Measurements from ENCODE around the gene KRT5. TPM values are rescaled to one million over a fixed set of nuclear protein-coding genes. Genes with fewer than 3 reads are reported as not detected.
A peak's percentile ranks its signal among the peaks of the same experiment; 100 is the strongest.

The KRT5 gene
- total RNA-seq, 6 experiments from 2014 or later = not detected

DNA sequence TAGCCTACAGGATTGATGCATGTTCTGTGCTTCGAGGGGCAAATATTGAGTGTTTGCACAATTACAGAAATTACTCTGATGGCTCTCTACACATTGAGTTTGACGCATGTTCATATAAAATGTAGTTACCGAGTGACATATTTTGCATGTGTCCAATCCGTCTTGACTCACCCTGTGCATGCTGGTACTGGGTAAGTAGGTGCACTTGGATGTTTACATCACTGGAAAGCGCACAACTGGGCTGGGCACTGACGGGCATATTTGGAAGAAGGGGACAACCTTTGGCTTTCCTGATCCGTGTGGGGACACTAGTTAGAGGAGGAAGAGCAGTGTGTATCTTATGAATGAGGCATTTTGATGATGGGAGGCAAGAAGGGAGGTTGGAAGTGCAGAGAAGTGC is 22.2 kb downstream of the KRT5 start:
- no peak for DNase-seq
- Mint-ChIP-seq H3K4me3 (no peak overlapping the region), H3K27me3 (ENCODE audit: insufficient read depth) (peaks cover 24% of the 10 kb centered on the region), H3K27ac (no peak overlapping the region), H3K9me3 (no peaks in the 10 kb centered on the region), H3K36me3 (ENCODE audit: low read depth) (no peaks in the 10 kb centered on the region), H3K4me1 (ENCODE audit: low read depth) (peaks cover 27% of the 10 kb centered on the region)
- TF ChIP-seq, protein P1, sequence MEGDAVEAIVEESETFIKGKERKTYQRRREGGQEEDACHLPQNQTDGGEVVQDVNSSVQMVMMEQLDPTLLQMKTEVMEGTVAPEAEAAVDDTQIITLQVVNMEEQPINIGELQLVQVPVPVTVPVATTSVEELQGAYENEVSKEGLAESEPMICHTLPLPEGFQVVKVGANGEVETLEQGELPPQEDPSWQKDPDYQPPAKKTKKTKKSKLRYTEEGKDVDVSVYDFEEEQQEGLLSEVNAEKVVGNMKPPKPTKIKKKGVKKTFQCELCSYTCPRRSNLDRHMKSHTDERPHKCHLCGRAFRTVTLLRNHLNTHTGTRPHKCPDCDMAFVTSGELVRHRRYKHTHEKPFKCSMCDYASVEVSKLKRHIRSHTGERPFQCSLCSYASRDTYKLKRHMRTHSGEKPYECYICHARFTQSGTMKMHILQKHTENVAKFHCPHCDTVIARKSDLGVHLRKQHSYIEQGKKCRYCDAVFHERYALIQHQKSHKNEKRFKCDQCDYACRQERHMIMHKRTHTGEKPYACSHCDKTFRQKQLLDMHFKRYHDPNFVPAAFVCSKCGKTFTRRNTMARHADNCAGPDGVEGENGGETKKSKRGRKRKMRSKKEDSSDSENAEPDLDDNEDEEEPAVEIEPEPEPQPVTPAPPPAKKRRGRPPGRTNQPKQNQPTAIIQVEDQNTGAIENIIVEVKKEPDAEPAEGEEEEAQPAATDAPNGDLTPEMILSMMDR (IDR thresholded peaks at IDR 0.05) = no peak

DNA sequence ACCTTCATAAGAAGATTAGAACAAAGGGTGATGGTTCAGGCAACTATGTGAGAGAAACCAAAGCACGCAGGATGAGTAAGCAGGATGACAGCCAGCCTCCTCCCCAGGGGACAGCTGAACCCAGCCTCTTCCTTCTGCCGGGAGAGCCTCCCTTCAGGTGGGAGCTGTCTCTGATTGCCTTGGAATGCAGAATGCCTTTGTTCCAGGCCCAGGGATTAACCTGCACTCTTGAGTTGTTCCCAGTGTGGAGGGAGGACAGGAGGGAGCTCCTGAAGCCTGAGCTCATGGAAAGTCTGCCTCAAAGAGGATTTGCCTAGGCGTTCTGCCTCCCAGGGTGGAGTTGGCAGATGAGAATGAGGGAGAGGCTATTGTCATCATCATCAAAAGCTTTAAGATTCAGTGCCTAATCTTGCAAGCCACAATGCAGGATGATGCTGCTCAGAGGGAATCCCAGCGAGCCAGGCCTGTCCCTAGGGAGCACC is 23.6 kb downstream of the KRT5 start:
- peak; percentile 53 for DNase-seq
- Mint-ChIP-seq H3K27me3 (ENCODE audit: insufficient read depth) (peaks cover 33% of the 10 kb centered on the region), H3K27ac (peak overlapping the region; percentile 51; the same call in 1 of the 2 replicates), H3K9me3 (no peaks in the 10 kb centered on the region), H3K4me3 (no peak overlapping the region; the same call in 1 of the 2 replicates), H3K4me1 (ENCODE audit: low read depth) (peaks cover 27% of the 10 kb centered on the region), H3K36me3 (ENCODE audit: low read depth) (no peaks in the 10 kb centered on the region)
- TF ChIP-seq, protein P1 (IDR thresholded peaks at IDR 0.05) = no peak

DNA sequence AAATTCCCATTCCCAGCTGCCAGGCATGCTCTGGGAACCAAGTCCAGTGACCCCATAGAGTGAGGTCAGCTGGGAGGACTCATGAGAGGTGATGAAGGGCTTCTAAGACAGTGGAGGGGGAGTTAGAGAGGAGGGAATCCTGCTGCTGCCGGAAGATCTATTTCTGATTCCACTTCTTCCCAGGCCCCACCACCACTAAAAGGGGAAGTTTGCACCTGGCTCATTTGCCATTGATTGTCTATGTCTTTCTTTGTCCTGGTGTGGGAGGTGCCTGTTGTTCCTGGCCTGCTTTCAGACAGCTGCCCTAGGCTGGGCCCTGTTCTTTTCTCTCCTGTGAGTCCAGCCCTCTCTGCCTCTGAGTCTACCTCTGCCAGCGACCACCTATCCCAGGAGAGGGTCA is 24.1 kb downstream of the KRT5 start:
- H3K27me3 Mint-ChIP-seq (ENCODE audit: insufficient read depth) = peaks cover 35% of the 10 kb centered on the region
- H3K9me3 Mint-ChIP-seq = no peaks in the 10 kb centered on the region
- DNase-seq = no peak
- peak overlapping the region; percentile 6; the same call in 1 of the 2 replicates for H3K4me3 Mint-ChIP-seq
- H3K27ac Mint-ChIP-seq = peak overlapping the region; percentile 51; the same call in 1 of the 2 replicates
- TF ChIP-seq, protein P1 (IDR thresholded peaks at IDR 0.05) = no peak
- H3K36me3 Mint-ChIP-seq (ENCODE audit: low read depth) = no peaks in the 10 kb centered on the region
- peaks cover 27% of the 10 kb centered on the region for H3K4me1 Mint-ChIP-seq (ENCODE audit: low read depth)

DNA sequence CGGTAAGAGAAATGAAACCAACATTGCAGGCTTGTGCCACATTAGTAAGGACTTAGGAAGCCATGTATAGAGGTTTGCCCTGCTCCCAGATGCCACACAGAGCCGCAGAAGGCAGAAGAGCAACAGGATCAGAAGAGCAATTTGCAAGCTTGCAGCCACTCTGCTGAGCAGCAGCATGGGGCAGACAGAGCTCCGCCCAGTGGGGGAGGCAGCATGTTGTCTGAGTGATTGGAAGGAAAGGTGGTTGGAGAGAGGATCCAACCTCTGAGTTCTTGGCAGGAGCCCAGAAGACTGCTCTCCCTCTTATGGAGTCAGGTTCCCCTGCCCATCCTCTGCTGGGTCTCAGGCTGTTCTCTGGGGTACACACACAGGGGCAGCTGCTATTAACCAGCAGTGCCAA is 24.8 kb downstream of the KRT5 start:
- no peaks in the 10 kb centered on the region for H3K9me3 Mint-ChIP-seq
- TF ChIP-seq, protein P1 (IDR thresholded peaks at IDR 0.05) = no peak
- no peaks in the 10 kb centered on the region for H3K36me3 Mint-ChIP-seq (ENCODE audit: low read depth)
- H3K4me1 Mint-ChIP-seq (ENCODE audit: low read depth) = peaks cover 27% of the 10 kb centered on the region
- DNase-seq = no peak
- no peak overlapping the region for H3K4me3 Mint-ChIP-seq
- H3K27ac Mint-ChIP-seq = no peak overlapping the region
- peaks cover 39% of the 10 kb centered on the region for H3K27me3 Mint-ChIP-seq (ENCODE audit: insufficient read depth)

DNA sequence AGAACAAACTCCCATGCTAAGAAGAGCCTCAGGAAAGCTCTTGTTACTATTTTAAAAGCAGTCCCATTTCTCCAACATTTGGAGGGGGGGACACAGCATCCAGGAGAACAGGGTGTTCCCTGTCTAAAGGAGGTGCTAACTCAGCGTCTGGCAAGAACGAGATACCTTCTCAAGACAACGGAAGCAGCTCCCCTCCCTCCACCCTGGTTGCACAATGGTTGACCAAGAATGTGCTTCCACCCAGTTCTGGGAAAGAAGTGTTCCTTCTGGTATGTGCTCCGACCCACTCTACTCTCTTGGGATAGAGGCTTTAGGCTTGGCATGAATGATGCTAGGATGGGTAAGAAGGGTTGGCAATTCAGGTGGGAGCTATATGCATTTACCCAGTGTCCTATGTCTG is 25.7 kb downstream of the KRT5 start:
- Mint-ChIP-seq H3K4me3 (no peak overlapping the region), H3K36me3 (ENCODE audit: low read depth) (no peaks in the 10 kb centered on the region), H3K9me3 (no peaks in the 10 kb centered on the region), H3K4me1 (ENCODE audit: low read depth) (peaks cover 27% of the 10 kb centered on the region), H3K27me3 (ENCODE audit: insufficient read depth) (peaks cover 46% of the 10 kb centered on the region), H3K27ac (no peak overlapping the region)
- TF ChIP-seq, protein P1 (IDR thresholded peaks at IDR 0.05) = no peak
- DNase-seq = no peak

DNA sequence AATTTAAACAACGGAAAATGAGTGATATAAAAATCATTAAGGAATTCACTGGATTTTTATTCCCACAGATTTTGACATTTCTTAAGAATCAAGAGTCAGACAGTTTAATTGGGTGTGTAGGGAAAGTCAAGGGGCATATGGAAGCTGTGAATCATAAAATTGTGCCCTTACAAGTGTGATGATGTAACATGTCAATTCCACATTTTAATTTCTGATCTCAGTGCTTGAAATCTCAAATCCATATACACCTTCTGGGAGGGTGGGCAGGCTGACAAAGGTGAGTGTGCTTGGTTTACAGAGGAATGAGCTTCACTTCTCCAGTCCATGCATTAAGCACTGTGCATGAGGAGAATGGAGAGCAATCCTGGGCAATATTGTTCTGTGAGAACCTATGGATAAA is 26.1 kb downstream of the KRT5 start:
- peaks cover 47% of the 10 kb centered on the region for H3K27me3 Mint-ChIP-seq (ENCODE audit: insufficient read depth)
- peaks cover 27% of the 10 kb centered on the region for H3K4me1 Mint-ChIP-seq (ENCODE audit: low read depth)
- TF ChIP-seq, protein P1 (IDR thresholded peaks at IDR 0.05) = no peak
- no peaks in the 10 kb centered on the region for H3K9me3 Mint-ChIP-seq
- H3K27ac Mint-ChIP-seq = no peak overlapping the region
- H3K4me3 Mint-ChIP-seq = no peak overlapping the region
- DNase-seq = no peak
- no peaks in the 10 kb centered on the region for H3K36me3 Mint-ChIP-seq (ENCODE audit: low read depth)
